Measurements from ENCODE around the gene AFAP1L1. TPM values are rescaled to one million over a fixed set of nuclear protein-coding genes. Genes with fewer than 3 reads are reported as not detected.

The AFAP1L1 gene
- total and polyA plus RNA-seq, 10 of the 15 experiments (the other 5 are each of a cell fraction or from before 2014, with no cell fraction given), result 0.11 TPM; not detected in 9

- RAD21 ChIA-PET (ENCODE audit: unreplicated experiment), result no interaction called here
- FAIRE-seq, result no peak
- POLR2A ChIA-PET, result no interaction called here
- in situ Hi-C loops (cut with MboI), result no loop called here
- intact Hi-C loops (cut with micrococcal nuclease; ENCODE audit: unreplicated experiment), result no loop called here
- SMC1A ChIA-PET (ENCODE audit: uncharacterized antibody, unreplicated experiment), result no interaction called here
- H3K79me2 ChIP-seq (ENCODE audit: control insufficient read depth, insufficient read depth, low read length), result no peaks in the 10 kb centered on the region
- no peaks in the 10 kb centered on the region for H3K9me3 ChIP-seq (replicated peaks; ENCODE audit: control insufficient read depth, insufficient read depth, low read length)
- CTCF ChIA-PET, result no interaction called here
- H3K4me1 ChIP-seq (ENCODE audit: control insufficient read depth, insufficient read depth, low read length), result no peaks in the 10 kb centered on the region
- H3K9ac ChIP-seq (ENCODE audit: control insufficient read depth, insufficient read depth, low read length), result no peak overlapping the region
- H2AFZ ChIP-seq (ENCODE audit: control insufficient read depth, low read depth, low read length), result no peak overlapping the region
- TF ChIP-seq E4F1 (IDR thresholded peaks at IDR 0.05; ENCODE audit: borderline replicate concordance, partially characterized antibody) (no peak), ZZZ3 (IDR thresholded peaks at IDR 0.05; ENCODE audit: control insufficient read depth, insufficient read length, low read depth) (no peak), KDM1A (IDR thresholded peaks at IDR 0.05; ENCODE audit: borderline replicate concordance) (no peak), ZNF207 (IDR thresholded peaks at IDR 0.05; ENCODE audit: borderline replicate concordance) (no peak), CTCF (IDR thresholded peaks at IDR 0.05 in 2 of 3, conservative IDR thresholded peaks at IDR 0.05 in 1 of 3; ENCODE audit: control insufficient read depth in 2 of 3, extremely low read depth in 1 of 3, insufficient read depth in 1 of 3, low read depth in 3 of 3, low read length in 3 of 3) (no peak), BMI1 (IDR thresholded peaks at IDR 0.05; ENCODE audit: borderline replicate concordance) (no peak), EP300 (IDR thresholded peaks at IDR 0.05; ENCODE audit: borderline replicate concordance in 1 of 2, control insufficient read depth in 1 of 2, low read depth in 2 of 2, low read length in 2 of 2) (no peak), RFX5 (IDR thresholded peaks at IDR 0.05; ENCODE audit: low read depth, low read length) (no peak), MTA3 (IDR thresholded peaks at IDR 0.05; ENCODE audit: borderline replicate concordance, low read length) (no peak), ELK1 (IDR thresholded peaks at IDR 0.05; ENCODE audit: low read depth, low read length) (no peak), MTA2 (IDR thresholded peaks at IDR 0.05; ENCODE audit: low read depth) (no peak)
- H3K4me2 ChIP-seq (ENCODE audit: control insufficient read depth, insufficient read depth), result no peak overlapping the region
- no TSS peak for BruUV-seq (replicated peaks)
- no peak for DNase-seq (ENCODE audit: low read depth, low spot score)
- no peaks in the 10 kb centered on the region; a peak in 2 of 4 replicates for H3K27me3 ChIP-seq (replicated peaks in 1 of 2; ENCODE audit: control insufficient read depth in 2 of 2, insufficient read depth in 2 of 2, low read length in 1 of 2)
- H3K27ac ChIP-seq (ENCODE audit: control insufficient read depth, insufficient read depth), result no peak overlapping the region
- no peak overlapping the region for H3K4me3 ChIP-seq
- no peaks in the 10 kb centered on the region for H4K20me1 ChIP-seq (ENCODE audit: control insufficient read depth, insufficient read depth)
- ATAC-seq, result no peak
- WGBS (ENCODE audit: insufficient coverage, insufficient replicate concordance, low lambda C conversion rate, missing lambda C conversion rate), result 22% methylated on average over 4 of the region's 4 CpGs
- H3K36me3 ChIP-seq (ENCODE audit: control insufficient read depth in 2 of 2, insufficient read depth in 2 of 2, low read length in 1 of 2), result no peaks in the 10 kb centered on the region
These were observed 34.0 kb upstream of the AFAP1L1 start for GRCh38 chr5:149237662-149238061.

Data from GM12878 (cell line).